ENCODE measurements around the gene CTAG1B.

The CTAG1B gene

GRCh38 chrX:154650221-154650510 lies 31.1 kb upstream of the CTAG1B start (continued):
- TF ChIP-seq PBX3 (CRISPR knock-in tag; IDR thresholded peaks at IDR 0.05) = no peak
- TF ChIP-seq ZNF398 (tag by site-specific recombination; IDR thresholded peaks at IDR 0.05) = no peak
- TF ChIP-seq ZNF544 (tag by site-specific recombination; IDR thresholded peaks at IDR 0.05) = no peak
- TF ChIP-seq ZBTB6 (tag by site-specific recombination; IDR thresholded peaks at IDR 0.05) = no peak
- no peak for TF ChIP-seq GLI4 (tag by site-specific recombination; IDR thresholded peaks at IDR 0.05)
- TF ChIP-seq SCRT1 (tag by site-specific recombination; IDR thresholded peaks at IDR 0.05; ENCODE audit: borderline replicate concordance) = no peak

GRCh38 chrX:154649503-154650220 lies 30.6 kb upstream of the CTAG1B start:
- POLR2A ChIA-PET = no interaction called here
- Histone ChIP-seq H3K4me3 (ENCODE audit: low read depth, low read length) (no peak overlapping the region), H3K36me3 (ENCODE audit: control insufficient read depth in 2 of 2, insufficient read depth in 1 of 2, low read length in 2 of 2) (no peaks in the 10 kb centered on the region), H3K4me1 (ENCODE audit: control insufficient read depth, insufficient read depth, low read length) (no peaks in the 10 kb centered on the region), H3K27ac (ENCODE audit: extremely low read depth, low read depth, low read length) (no peak overlapping the region), H3K9me3 (ENCODE audit: control insufficient read depth, insufficient read depth, low read depth, low read length) (no peaks in the 10 kb centered on the region)
- TF ChIP-seq ZNF292 (tag by site-specific recombination; IDR thresholded peaks at IDR 0.05; ENCODE audit: borderline replicate concordance, low read depth) (no peak), ZNF23 (tag by site-specific recombination; IDR thresholded peaks at IDR 0.05; ENCODE audit: borderline replicate concordance) (no peak), ZNF830 (tag by site-specific recombination; IDR thresholded peaks at IDR 0.05; ENCODE audit: low read depth) (no peak), ZNF391 (tag by site-specific recombination; IDR thresholded peaks at IDR 0.05; ENCODE audit: borderline replicate concordance, low read depth) (no peak), ZNF518A (tag by site-specific recombination; conservative IDR thresholded peaks at IDR 0.05; ENCODE audit: low read depth) (no peak), ZNF548 (tag by site-specific recombination; IDR thresholded peaks at IDR 0.05) (no peak)
- CTCF ChIA-PET = no interaction called here

- ChIA-PET CTCF (no interaction called here), POLR2A (no interaction called here)
- H3K4me3 ChIP-seq (ENCODE audit: low read depth, low read length) = no peak overlapping the region
- no peak for TF ChIP-seq ZNF624 (tag by site-specific recombination; IDR thresholded peaks at IDR 0.05)
- TF ChIP-seq ZNF155 (tag by site-specific recombination; IDR thresholded peaks at IDR 0.05) = no peak
- no peak for TF ChIP-seq PRDM4 (tag by site-specific recombination; IDR thresholded peaks at IDR 0.05)
- TF ChIP-seq ZNF138 (tag by site-specific recombination; IDR thresholded peaks at IDR 0.05; ENCODE audit: borderline replicate concordance) = no peak
- no peak for TF ChIP-seq ZNF580 (tag by site-specific recombination; IDR thresholded peaks at IDR 0.05)
- TF ChIP-seq GLIS2 (tag by site-specific recombination; IDR thresholded peaks at IDR 0.05) = no peak
- TF ChIP-seq ZBTB21 (tag by site-specific recombination; IDR thresholded peaks at IDR 0.05) = no peak
- no peak for TF ChIP-seq ZNF792 (tag by site-specific recombination; IDR thresholded peaks at IDR 0.05)
- TF ChIP-seq KLF9 (tag by site-specific recombination; IDR thresholded peaks at IDR 0.05; ENCODE audit: low read depth) = no peak
- no peak for TF ChIP-seq ZNF555 (tag by site-specific recombination; conservative IDR thresholded peaks at IDR 0.05)
Measured at GRCh38 chrX:154648931-154649330, 29.8 kb upstream of the CTAG1B start.

More at GRCh38 chrX:154648931-154649330, 29.8 kb upstream of the CTAG1B start:
- no peaks in the 10 kb centered on the region for H3K4me1 ChIP-seq (ENCODE audit: control insufficient read depth, insufficient read depth, low read length)
- no peak overlapping the region for H3K27ac ChIP-seq (ENCODE audit: extremely low read depth, low read depth, low read length)
- no peaks in the 10 kb centered on the region for H3K36me3 ChIP-seq (ENCODE audit: control insufficient read depth in 2 of 2, insufficient read depth in 1 of 2, low read length in 2 of 2)
- no peaks in the 10 kb centered on the region for H3K9me3 ChIP-seq (ENCODE audit: control insufficient read depth, insufficient read depth, low read depth, low read length)

Measured in HEK293 (cell line).